C4-2B (cell line): Measurements from ENCODE around the gene PSMB5.
A peak's percentile ranks its signal among the peaks of the same experiment; 100 is the strongest.
"Not testable (repeated sequence)": the region's sequence is repeated elsewhere in the genome, so short reads cannot be mapped to it uniquely, and the experiment has no call there.

ENCODE experiments used
- H3K27ac ChIP-seq: fragments of 450-650 bp; 2 replicates; pipeline ENCODE4 v1.5.1; 2017
- CTCF ChIP-seq: fragments of 450-650 bp; conservative IDR thresholded peaks from 2 replicates; pipeline ENCODE4 v1.5.1; 2017; ENCODE audit warnings: mild to moderate bottlenecking
- ZFX ChIP-seq: fragments of 450-650 bp; IDR thresholded peaks from 2 replicates; pipeline ENCODE4 v1.6.1; 2017

The PSMB5 gene

GRCh38 chr14:23009483-23009938, 25.2 kb downstream of the PSMB5 start:
- H3K27ac ChIP-seq = peak overlapping the region; percentile 79
- TF ChIP-seq CTCF (no peak), ZFX (no peak)

GRCh38 chr14:23008831-23009230, 25.9 kb downstream of the PSMB5 start:
- TF ChIP-seq ZFX (no peak), CTCF (no peak)
- no peak overlapping the region for H3K27ac ChIP-seq

GRCh38 chr14:23006544-23007419, 27.9 kb downstream of the PSMB5 start:
- no peak for TF ChIP-seq ZFX
- no peak; the same call in 1 of the 2 replicates for TF ChIP-seq CTCF
- H3K27ac ChIP-seq = peak overlapping the region; percentile 94

- peak overlapping the region; percentile 94 for H3K27ac ChIP-seq
- TF ChIP-seq ZFX = no peak
- no peak for TF ChIP-seq CTCF
These were observed 28.5 kb downstream of the PSMB5 start for GRCh38 chr14:23006188-23006534.

GRCh38 chr14:23005451-23006187, 29.1 kb downstream of the PSMB5 start:
- TF ChIP-seq ZFX (no peak), CTCF (no peak)
- no peak overlapping the region for H3K27ac ChIP-seq

GRCh38 chr14:23004274-23004673, 30.4 kb downstream of the PSMB5 start:
- not testable (repeated sequence) for H3K27ac ChIP-seq

GRCh38 chr14:23002592-23002991, 32.1 kb downstream of the PSMB5 start:
- no peak for TF ChIP-seq CTCF
- H3K27ac ChIP-seq = no peak overlapping the region
